HG03045 (cell line): ENCODE data around the gene ROR2.
"Not testable (repeated sequence)": the region's sequence is repeated elsewhere in the genome, so short reads cannot be mapped to it uniquely, and the experiment has no call there.

Source experiments
- ATAC-seq: cut with Tn5 transposase; IDR thresholded peaks from one replicate; pipeline ENCODE4 v1.9.1; 2021; ENCODE audit warnings: mild to moderate bottlenecking, moderate library complexity; ENCODE audit not compliant: unreplicated experiment

The ROR2 gene

DNA sequence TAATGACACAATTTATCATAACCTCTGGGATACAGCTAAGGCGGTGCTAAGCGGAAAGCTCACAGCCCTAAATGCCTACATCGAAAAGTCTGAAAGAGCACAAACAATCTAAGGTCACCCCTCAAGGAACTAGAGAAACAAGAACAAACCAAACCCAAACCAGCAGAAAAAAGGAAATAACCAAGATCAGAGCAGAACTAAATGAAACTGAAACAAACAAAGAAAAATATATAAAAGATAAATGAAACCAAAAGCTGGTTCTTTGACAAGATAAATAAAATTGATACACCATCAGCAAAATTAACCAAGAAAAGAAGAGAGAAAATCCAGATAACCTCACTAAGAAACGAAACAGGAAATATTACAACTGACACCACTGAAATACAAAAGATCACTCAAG lies 409.5 kb downstream of the ROR2 start:
- not testable (repeated sequence) for ATAC-seq

GRCh38 chr9:91536211-91536691 lies 413.8 kb downstream of the ROR2 start:
- no peak for ATAC-seq

DNA sequence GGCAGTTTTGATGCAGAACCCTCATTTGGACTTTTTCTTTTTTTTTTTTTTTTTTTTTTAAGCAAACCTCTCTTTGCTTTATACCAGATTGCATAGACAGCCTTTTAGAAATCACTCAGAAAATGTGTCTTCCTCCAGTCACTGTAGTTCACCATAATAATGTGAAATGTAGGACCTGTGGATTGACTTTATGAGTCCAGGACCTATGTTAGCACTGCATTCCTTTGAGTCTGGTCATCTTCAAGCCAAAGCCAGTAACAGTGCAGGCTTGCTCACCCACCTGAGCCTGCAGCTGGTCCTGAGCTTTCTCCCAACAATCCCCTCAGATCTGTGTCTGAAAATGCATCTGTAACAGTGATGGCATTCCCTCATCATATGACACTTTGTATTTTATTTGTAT lies 415.7 kb downstream of the ROR2 start:
- ATAC-seq: no peak

- no peak for ATAC-seq
These were observed 416.6 kb downstream of the ROR2 start for GRCh38 chr9:91533382-91533781.

DNA sequence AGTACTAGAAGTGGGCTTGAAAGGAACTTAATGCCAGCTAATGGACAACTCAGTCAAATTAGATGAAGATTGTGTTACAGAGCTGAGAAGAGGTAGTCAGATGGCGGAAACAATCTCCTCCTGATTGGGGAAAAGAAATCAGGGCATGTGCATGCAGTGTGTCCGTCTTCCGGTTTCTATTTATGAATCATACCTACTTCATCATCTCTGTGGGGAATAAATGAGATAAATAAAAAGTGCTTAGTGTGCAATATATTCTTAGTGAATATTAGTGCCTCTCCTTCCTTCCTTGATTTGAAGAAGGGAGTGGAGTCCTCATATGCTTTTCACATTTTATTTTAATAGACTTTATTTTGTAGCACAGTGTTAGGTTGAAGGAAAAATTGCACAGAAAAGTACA lies 417.7 kb downstream of the ROR2 start:
- no peak for ATAC-seq

DNA sequence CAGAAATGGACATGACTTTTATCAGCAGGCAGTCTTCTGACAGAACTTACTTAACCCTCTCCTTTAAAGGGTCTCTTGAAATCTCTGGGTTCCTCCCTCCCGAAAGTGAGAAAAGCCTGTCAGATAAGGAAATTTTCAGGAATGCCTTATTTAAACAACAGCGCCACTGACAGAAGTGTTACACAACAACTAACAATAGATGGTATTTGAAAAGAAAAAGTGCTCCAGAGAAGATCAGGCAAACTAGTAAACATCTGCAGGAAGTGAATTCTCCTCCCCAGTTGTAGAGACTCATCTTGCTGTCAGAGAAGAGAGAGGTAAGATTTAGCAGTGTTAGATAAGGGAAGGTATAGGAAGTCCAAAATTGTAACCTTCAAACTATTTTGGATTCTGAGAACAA lies 419.2 kb downstream of the ROR2 start:
- ATAC-seq: no peak

- no peak for ATAC-seq
These were observed 427.5 kb downstream of the ROR2 start for GRCh38 chr9:91522481-91522880.

GRCh38 chr9:91519520-91520277 lies 430.3 kb downstream of the ROR2 start:
- no peak for ATAC-seq

DNA sequence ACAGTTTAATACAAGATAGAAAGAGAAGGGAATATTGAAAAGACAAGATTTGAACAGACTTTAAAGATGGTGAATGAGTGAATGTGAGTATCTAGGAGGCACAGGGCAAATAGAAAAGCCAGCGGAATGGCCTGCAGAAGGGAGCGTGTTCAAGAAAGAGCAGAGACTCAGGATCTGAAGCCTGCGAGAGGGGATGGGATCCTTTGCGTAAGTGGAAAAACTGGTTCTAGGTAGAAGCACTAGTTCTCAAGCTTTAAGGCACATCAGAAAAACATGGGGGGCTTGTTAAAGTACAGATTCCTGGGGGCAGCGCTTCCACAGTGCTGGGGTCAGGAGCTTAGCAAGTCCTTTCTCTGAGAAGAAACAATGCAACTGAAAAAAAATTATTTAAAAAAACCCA lies 431.6 kb downstream of the ROR2 start:
- ATAC-seq: no peak

GRCh38 chr9:91517801-91518200 lies 432.2 kb downstream of the ROR2 start:
- ATAC-seq: no peak

DNA sequence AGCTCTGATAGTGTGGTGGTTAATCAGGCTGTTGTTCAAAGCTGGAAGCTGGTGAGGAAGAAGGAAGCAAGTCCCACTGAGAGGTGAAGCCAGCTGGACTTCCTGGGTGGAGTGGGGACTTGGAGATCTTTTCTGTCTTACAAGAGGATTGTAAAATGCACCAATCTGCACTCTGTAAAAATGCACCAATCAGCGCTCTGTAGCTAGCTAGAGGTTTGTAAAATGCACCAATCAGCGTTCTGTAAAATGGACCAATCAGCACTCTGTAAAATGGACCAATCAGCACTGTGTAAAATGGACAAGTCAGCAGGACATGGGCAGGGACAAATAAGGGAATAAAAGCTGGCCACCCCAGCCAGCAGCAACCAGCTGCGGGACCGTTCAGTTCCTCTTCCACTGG lies 432.7 kb downstream of the ROR2 start:
- ATAC-seq: not testable (repeated sequence)

DNA sequence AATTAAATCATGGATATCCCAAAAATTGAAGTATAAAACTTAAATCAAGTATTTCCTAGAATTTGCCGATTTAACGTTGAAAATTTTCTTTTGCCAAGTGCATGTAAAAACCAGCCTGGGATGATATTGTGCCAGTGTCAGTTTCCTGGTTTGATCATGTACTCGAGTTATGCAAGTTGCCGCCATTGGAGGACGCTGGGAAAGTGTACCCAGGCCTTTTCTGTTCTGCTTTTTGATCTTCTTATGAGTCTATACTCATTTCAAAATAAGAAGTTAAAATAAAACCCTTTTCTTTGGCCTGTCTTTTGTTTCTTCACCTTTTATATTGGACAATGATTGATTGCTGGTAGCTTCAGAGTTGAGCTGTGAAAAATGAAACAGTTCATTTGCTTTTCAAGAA lies 433.3 kb downstream of the ROR2 start:
- ATAC-seq: no peak

DNA sequence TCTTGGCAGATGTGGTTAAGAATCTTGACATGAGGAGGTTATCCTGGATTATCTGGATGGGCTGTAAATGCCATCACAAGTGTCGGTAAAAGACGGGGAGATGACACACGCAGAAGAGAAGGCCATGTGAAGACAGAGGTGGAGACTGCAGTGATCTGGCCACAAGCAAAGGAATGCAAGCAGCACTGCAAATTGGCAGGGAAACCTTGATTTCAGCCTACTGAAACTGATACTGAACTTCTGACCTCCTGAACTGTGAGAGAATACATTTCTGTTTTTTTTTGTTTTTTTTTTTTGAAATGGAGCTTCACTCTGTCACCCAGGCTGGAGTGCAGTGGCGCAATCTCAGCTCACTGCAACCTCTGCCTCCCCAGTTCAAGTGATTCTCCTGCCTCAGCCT lies 433.9 kb downstream of the ROR2 start:
- ATAC-seq: no peak

- no peak for ATAC-seq
These were observed 434.8 kb downstream of the ROR2 start for GRCh38 chr9:91515074-91515687.
